GM12875 (cell line): ENCODE data around the gene B4GALT2.

ENCODE experiments used
- H3K4me3 ChIP-seq: one replicate; pipeline ENCODE4 v1.5.1; 2011; ENCODE audit warnings: low read depth, low read length, control low read depth
- TF ChIP-seq, protein P1 (sequence below): IDR thresholded peaks from 2 replicates; pipeline ENCODE4 v1.5.1; 2011; ENCODE audit warnings: low read depth, mild to moderate bottlenecking, control low read depth, inconsistent platforms, low read length, moderate library complexity, borderline replicate concordance; ENCODE audit not compliant: insufficient read depth

B4GALT2 gene

DNA sequence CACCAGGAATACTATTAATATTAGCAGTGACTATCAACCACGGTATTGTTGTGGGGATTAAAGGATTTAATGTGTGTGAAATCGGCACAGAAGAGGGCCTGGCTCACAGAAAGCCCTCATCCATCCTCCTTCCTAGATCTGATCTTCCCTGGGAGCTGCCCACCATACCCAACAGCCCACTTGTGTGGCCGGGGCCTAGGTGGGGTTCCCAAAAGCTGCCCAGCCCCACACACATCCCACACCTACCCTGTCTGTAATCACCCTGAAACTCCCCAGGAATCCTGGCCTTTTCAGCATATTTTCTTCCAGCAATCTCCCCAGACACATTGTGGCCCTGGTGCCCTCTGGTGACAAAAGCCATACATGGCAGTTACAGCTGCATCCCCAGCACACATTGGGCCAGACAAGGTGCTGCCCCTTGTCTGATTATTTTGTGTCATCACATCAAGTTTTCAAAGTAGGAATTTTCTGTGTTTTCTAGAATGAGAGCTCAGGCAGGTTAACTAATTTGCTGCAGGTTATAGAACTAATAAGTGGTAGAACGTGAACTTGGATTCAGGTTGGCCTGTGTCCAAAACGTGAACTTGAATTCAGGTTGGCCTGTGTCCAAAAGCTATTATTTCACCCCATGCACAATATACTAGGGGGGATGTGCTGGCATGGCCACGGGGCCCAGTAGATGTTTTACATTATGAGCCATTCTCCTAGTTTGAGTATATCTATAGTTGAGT, 57.6 kb downstream of the B4GALT2 start:
- H3K4me3 ChIP-seq: no peak overlapping the region
- TF ChIP-seq, protein P1, sequence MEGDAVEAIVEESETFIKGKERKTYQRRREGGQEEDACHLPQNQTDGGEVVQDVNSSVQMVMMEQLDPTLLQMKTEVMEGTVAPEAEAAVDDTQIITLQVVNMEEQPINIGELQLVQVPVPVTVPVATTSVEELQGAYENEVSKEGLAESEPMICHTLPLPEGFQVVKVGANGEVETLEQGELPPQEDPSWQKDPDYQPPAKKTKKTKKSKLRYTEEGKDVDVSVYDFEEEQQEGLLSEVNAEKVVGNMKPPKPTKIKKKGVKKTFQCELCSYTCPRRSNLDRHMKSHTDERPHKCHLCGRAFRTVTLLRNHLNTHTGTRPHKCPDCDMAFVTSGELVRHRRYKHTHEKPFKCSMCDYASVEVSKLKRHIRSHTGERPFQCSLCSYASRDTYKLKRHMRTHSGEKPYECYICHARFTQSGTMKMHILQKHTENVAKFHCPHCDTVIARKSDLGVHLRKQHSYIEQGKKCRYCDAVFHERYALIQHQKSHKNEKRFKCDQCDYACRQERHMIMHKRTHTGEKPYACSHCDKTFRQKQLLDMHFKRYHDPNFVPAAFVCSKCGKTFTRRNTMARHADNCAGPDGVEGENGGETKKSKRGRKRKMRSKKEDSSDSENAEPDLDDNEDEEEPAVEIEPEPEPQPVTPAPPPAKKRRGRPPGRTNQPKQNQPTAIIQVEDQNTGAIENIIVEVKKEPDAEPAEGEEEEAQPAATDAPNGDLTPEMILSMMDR: peak; percentile 83

DNA sequence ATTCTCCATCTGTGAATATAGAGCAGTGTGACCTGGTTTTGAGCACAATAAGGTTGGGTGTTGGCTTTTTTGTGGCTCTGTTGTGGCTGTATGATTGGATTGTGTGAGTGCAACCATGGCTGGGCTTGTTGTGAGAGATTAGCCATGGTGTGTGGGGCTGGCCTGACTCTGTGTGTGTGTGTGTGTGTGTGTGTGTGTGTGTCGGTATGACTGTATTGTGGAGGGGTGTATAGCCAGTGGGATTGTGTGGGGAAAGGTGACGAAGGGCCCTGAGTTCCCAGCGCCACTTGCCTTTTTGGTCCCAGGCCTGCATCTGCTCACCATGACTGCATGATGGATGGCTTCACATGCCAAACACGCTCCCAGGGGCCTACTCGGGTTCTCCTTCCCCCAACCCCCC, 58.1 kb downstream of the B4GALT2 start:
- no peak overlapping the region for H3K4me3 ChIP-seq
- TF ChIP-seq, protein P1: no peak

DNA sequence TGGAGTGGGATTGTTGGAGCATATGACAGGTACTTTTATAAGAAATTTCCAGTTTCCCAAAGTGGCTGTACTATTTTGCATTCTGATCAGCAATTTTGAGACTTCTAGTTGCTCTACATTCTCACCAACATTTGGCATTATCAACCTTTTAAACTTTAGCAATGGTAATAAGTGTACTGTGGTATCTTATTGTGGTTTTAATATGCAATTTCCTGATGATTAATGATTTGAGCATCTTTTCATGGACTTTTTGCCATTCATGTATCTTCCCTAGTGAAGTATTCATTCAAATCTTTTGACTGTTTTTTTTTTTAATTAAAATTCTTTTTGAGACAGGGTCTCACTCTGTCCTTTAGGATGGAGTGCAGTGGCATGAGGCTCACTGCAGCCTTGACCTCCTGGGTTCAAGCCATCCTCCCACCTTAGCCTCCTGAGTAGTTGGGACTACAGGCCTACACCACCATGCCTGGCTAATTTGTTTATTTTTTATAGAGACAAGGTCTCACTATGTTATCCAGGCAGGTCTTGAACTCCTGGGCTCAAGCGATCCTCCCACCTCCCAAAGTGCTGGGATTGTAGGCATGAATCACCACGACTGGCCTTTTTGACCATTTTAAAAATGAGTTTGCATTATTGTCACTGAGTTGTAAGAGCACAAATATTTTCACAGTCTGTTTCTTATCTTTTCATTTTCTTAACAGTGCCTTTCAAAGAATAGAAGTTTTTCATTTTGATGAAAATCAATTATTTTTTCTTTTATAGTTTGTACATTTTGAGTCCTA, 60.1 kb downstream of the B4GALT2 start:
- H3K4me3 ChIP-seq: no peak overlapping the region
- TF ChIP-seq, protein P1: no peak

DNA sequence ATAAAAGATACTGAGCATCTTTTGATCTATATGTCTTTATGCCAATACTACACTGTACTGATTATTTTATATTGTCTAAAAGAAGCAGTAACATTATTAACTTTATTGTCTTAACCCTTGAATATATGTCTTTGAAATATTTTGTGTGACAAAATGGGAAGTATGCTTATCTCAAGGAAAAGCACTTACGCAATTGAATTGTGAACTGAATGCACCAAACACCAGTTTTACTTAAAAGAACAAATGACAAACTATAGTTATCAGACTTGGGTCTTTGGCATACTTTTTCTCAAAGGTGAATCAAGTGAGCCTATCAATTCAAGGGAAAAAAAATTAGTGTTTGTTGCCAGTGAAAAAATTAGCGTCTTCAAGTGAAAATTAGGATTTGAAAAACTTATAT, 61.4 kb downstream of the B4GALT2 start:
- no peak overlapping the region for H3K4me3 ChIP-seq
- TF ChIP-seq, protein P1: no peak
